DMS153 (cell line): ENCODE data around the gene SERPINB6.
"Not testable (repeated sequence)": the region's sequence is repeated elsewhere in the genome, so short reads cannot be mapped to it uniquely, and the experiment has no call there.

ENCODE experiments used
- DNase-seq: peaks from one replicate; lab custom pipeline; 2025; lab: John Stamatoyannopoulos, UW

Gene SERPINB6

GRCh38 chr6:2977799-2978590 lies 6.6 kb upstream of the SERPINB6 start:
- no peak for DNase-seq

GRCh38 chr6:2977290-2977689 lies 5.9 kb upstream of the SERPINB6 start:
- no peak for DNase-seq

- no peak for DNase-seq
Measured at GRCh38 chr6:2976571-2977085, 5.3 kb upstream of the SERPINB6 start.

GRCh38 chr6:2976060-2976459 lies 4.7 kb upstream of the SERPINB6 start:
- no peak for DNase-seq

- DNase-seq, result no peak
Measured at GRCh38 chr6:2973676-2974075, 2.3 kb upstream of the SERPINB6 start.

GRCh38 chr6:2973180-2973579 lies 1.8 kb upstream of the SERPINB6 start:
- not testable (repeated sequence) for DNase-seq

- DNase-seq, result not testable (repeated sequence)
Measured at GRCh38 chr6:2972685-2973084, 1.3 kb upstream of the SERPINB6 start.

- not testable (repeated sequence) for DNase-seq
Measured at GRCh38 chr6:2972219-2972487, 786 bp upstream of the SERPINB6 start.

GRCh38 chr6:2970753-2971419 lies 481 bp downstream of the SERPINB6 start:
- no peak for DNase-seq

GRCh38 chr6:2970034-2970685 lies 1.2 kb downstream of the SERPINB6 start:
- no peak for DNase-seq

- no peak for DNase-seq
Measured at GRCh38 chr6:2969549-2969948, 1.8 kb downstream of the SERPINB6 start.

GRCh38 chr6:2968600-2969135 lies 2.7 kb downstream of the SERPINB6 start:
- no peak for DNase-seq

GRCh38 chr6:2967936-2968335 lies 3.4 kb downstream of the SERPINB6 start:
- no peak for DNase-seq

- no peak for DNase-seq
Measured at GRCh38 chr6:2966347-2966746, 5.0 kb downstream of the SERPINB6 start.

GRCh38 chr6:2964793-2965505 lies 6.4 kb downstream of the SERPINB6 start:
- no peak for DNase-seq

- no peak for DNase-seq
Measured at GRCh38 chr6:2963756-2964155, 7.6 kb downstream of the SERPINB6 start.

GRCh38 chr6:2962636-2963035 lies 8.7 kb downstream of the SERPINB6 start:
- no peak for DNase-seq

- DNase-seq, result no peak
Measured at GRCh38 chr6:2962004-2962403, 9.4 kb downstream of the SERPINB6 start.

GRCh38 chr6:2961506-2961905 lies 9.9 kb downstream of the SERPINB6 start:
- DNase-seq, result no peak

GRCh38 chr6:2960935-2961334 lies 10.4 kb downstream of the SERPINB6 start:
- no peak for DNase-seq

GRCh38 chr6:2959909-2960719 lies 11.3 kb downstream of the SERPINB6 start:
- DNase-seq, result no peak
